ENCODE data around the gene CNBP.

DNA sequence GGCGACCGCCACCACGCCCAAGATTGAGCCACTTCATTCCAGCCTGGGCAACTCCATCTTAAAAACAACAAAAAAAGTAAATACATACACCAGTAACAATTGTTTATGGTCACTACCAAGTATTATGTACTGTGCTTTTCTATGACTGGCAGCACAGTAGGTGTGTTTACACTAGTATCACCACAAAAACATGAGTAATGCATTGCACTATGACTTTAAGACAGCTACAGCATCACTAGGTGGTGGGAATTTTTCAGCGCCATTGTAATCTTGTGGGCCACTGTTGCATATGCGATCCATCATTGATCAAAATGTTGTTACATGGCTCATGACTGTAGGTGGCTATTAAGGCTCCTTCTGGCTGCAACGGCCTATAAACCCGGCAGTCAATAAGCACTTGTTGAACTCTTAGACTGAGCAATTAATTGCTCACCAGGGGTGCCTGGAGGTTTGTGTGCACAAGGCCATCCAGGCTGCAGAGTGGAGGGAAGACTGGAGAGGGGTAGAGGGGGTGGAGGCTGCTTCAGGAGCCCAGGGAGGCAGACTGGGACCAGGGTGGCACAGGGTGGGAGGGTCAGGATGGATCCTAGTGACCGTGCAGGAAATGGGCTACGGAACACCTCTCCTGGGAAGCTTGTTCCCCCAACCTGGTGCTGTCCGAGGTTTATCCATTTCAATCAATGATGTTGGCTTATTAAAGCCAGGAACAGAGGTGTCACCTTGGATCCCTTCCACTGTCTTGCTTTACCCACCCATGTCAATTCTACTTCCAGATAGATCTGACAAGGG, 47.8 kb upstream of the CNBP start:
- TF ChIP-seq, protein P1, sequence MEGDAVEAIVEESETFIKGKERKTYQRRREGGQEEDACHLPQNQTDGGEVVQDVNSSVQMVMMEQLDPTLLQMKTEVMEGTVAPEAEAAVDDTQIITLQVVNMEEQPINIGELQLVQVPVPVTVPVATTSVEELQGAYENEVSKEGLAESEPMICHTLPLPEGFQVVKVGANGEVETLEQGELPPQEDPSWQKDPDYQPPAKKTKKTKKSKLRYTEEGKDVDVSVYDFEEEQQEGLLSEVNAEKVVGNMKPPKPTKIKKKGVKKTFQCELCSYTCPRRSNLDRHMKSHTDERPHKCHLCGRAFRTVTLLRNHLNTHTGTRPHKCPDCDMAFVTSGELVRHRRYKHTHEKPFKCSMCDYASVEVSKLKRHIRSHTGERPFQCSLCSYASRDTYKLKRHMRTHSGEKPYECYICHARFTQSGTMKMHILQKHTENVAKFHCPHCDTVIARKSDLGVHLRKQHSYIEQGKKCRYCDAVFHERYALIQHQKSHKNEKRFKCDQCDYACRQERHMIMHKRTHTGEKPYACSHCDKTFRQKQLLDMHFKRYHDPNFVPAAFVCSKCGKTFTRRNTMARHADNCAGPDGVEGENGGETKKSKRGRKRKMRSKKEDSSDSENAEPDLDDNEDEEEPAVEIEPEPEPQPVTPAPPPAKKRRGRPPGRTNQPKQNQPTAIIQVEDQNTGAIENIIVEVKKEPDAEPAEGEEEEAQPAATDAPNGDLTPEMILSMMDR (IDR thresholded peaks at IDR 0.05) = no peak
- no peak for TF ChIP-seq POLR2A (IDR thresholded peaks at IDR 0.05)
